Lower leg skin (tissue), 4 donors: ENCODE measurements around the gene PHF21A. TPM values are rescaled to one million over a fixed set of nuclear protein-coding genes. Genes with fewer than 3 reads are reported as not detected.

ENCODE experiments used
- DNase-seq, 2 donors: peaks; one replicate each; pipeline ENCODE4 v3.0.0-alpha.2; 2019; ENCODE audit warnings: low spot score in 2 of 2
- H3K4me3 ChIP-seq: fragments of 200-600 bp; sonication (generic); 2 replicates; pipeline ENCODE4 v1.5.1; 2017; ENCODE audit warnings: mild to moderate bottlenecking, low read depth; ENCODE audit not compliant: poor library complexity, severe bottlenecking
- POLR2A ChIP-seq, 2 donors: fragments of 450-650 bp; IDR thresholded peaks; one replicate each; pipeline ENCODE4 v1.6.1; 2016 to 2017; ENCODE audit warnings: antibody characterized with exemption in 2 of 2, mild to moderate bottlenecking in 1 of 2, moderate library complexity in 1 of 2
- WGBS, 2 donors: methylation state at CpG; one replicate each; pipeline ENCODE4 v1.1.5; 2018; 5-methylcytosine and 5-hydroxymethylcytosine counted together
- intact Hi-C: fragments of 100-400 bp; cut with DNase I; formaldehyde crosslinking; loops from one replicate; pipeline ENCODE4 v1.15.0; 2023; ENCODE audit warnings: low total_unique reads
- total RNA-seq, 4 donors: library from RNA; depleted of rRNA; stranded (reverse); fragments of >200 nt; gene quantifications; one replicate each; pipeline ENCODE4 v1.1.0, GENCODE V29; 2016
- TF ChIP-seq, protein P1 (sequence below), 3 donors: fragments of 450-650 bp; IDR thresholded peaks; one replicate each; pipeline ENCODE4 v1.5.1; 2016; ENCODE audit warnings: antibody characterized with exemption in 3 of 3, mild to moderate bottlenecking in 3 of 3, moderate library complexity in 2 of 3

The PHF21A gene
- total RNA-seq, 4 donors from 2014 or later, result 16.4 to 52.4 (median 31.5) TPM

DNA sequence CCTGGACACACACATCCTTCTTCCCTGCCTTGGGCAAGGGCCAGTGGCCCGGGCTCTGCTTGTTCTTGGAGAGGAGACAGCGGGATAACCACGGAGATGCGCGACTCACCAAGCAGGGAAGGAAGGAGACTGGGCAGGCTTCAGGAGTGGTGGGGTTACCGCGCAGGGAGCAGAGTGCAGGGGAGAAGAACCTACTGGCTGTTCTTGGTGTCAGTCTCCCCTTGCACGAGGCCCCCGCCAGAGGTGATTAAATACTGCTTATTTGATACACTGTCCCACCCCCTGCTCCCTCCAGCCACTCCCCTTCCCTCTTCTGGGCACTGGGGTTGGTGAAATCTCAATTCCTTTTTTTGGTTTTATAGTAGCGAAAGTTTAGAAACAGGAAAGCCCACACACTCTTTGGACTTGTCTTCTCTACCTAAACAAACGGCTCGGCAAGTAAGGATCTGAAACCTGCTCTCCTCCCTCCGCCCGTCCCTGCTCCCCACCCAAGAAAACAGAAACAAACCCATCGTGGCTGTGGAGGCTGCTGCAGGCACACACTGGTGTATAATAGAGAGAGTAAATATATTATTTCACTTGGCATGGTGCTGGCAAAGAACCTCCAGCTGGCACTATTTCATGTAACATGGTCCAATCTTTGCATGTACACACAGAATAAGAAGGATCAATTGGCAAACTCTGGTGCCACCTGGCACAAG lies 188.0 kb downstream of the PHF21A start:
- no peak overlapping the region for H3K4me3 ChIP-seq
- no peak for TF ChIP-seq POLR2A (IDR thresholded peaks at IDR 0.05)
- TF ChIP-seq, protein P1, sequence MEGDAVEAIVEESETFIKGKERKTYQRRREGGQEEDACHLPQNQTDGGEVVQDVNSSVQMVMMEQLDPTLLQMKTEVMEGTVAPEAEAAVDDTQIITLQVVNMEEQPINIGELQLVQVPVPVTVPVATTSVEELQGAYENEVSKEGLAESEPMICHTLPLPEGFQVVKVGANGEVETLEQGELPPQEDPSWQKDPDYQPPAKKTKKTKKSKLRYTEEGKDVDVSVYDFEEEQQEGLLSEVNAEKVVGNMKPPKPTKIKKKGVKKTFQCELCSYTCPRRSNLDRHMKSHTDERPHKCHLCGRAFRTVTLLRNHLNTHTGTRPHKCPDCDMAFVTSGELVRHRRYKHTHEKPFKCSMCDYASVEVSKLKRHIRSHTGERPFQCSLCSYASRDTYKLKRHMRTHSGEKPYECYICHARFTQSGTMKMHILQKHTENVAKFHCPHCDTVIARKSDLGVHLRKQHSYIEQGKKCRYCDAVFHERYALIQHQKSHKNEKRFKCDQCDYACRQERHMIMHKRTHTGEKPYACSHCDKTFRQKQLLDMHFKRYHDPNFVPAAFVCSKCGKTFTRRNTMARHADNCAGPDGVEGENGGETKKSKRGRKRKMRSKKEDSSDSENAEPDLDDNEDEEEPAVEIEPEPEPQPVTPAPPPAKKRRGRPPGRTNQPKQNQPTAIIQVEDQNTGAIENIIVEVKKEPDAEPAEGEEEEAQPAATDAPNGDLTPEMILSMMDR (IDR thresholded peaks at IDR 0.05), result no peak
- WGBS, 2 donors, result 47 to 62% methylated on average over 15 of the region's 15 CpGs
- intact Hi-C loops, result no loop called here
- DNase-seq, result peak in 1 of 2 donors; percentile 83

DNA sequence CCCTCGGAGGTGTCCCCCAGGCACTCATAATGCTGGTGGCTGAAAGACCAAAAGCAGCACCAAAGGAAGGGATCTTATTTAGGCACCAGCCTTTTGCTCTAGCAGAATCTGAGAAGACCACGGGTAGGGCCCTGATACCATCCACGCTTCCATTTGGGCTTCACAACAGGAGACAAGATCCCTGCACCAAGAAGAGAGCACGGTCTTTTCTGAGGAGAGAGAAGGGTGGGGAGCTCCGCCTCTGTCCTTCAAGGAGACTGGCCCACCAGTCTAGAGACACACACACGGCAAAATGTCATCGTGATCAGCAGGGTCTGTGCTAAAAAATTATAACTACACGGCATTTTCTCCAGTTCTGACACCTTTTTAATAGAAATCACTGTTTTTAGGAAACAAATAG lies 189.0 kb downstream of the PHF21A start:
- WGBS, 2 donors, result 53 to 59% methylated on average over 8 of the region's 8 CpGs
- DNase-seq, result peak in 1 of 2 donors; percentile 76
- no peak overlapping the region for H3K4me3 ChIP-seq
- TF ChIP-seq POLR2A (IDR thresholded peaks at IDR 0.05), result no peak
- TF ChIP-seq, protein P1 (IDR thresholded peaks at IDR 0.05), result no peak
- intact Hi-C loops, result no loop called here

- TF ChIP-seq, protein P1 (IDR thresholded peaks at IDR 0.05), result no peak
- TF ChIP-seq POLR2A (IDR thresholded peaks at IDR 0.05), result no peak
- WGBS, 2 donors, result 60 to 70% methylated on average over 10 of the region's 10 CpGs
- DNase-seq, result peak in 1 of 2 donors; percentile 80
- intact Hi-C loops, result no loop called here
- no peak overlapping the region for H3K4me3 ChIP-seq
Measured at GRCh38 chr11:45931739-45932138, 189.5 kb downstream of the PHF21A start.

- TF ChIP-seq, protein P1 (IDR thresholded peaks at IDR 0.05), result no peak
- no peak for TF ChIP-seq POLR2A (IDR thresholded peaks at IDR 0.05)
- no peak for DNase-seq
- intact Hi-C loops, result no loop called here
- no peak overlapping the region for H3K4me3 ChIP-seq
- WGBS, 2 donors, result 51 to 72% methylated on average over 8 of the region's 8 CpGs
Measured at GRCh38 chr11:45930951-45931570, 190.2 kb downstream of the PHF21A start.

- DNase-seq, result peak in 1 of 2 donors; percentile 86
- no peak overlapping the region for H3K4me3 ChIP-seq
- TF ChIP-seq POLR2A (IDR thresholded peaks at IDR 0.05), result no peak
- TF ChIP-seq, protein P1 (IDR thresholded peaks at IDR 0.05), result no peak
- intact Hi-C loops, result no loop called here
- 41 to 42% methylated on average over 14 of the region's 14 CpGs for WGBS, 2 donors
Measured at GRCh38 chr11:45930031-45930794, 191.0 kb downstream of the PHF21A start.
